OCI-LY3 (cell line): Measurements from ENCODE around the gene SEPTIN12.

ENCODE experiments used
- H2AFZ ChIP-seq: fragments of 200-600, 300-600 bp; shearing (Covaris generic); 2 replicates; pipeline ENCODE4 v1.6.0; 2014; ENCODE audit warnings: antibody characterized with exemption, low read depth, low read length
- H3K27ac ChIP-seq: fragments of 200-600, 300-600 bp; sonication (generic); 2 replicates; pipeline ENCODE4 v1.5.1; 2014; ENCODE audit warnings: mild to moderate bottlenecking, low read length, moderate library complexity, mixed read lengths
- H3K27me3 ChIP-seq: fragments of 200-600, 300-600 bp; sonication (generic); 2 replicates; pipeline ENCODE4 v1.6.1; 2014; ENCODE audit warnings: low read depth, low read length, mixed read lengths
- H3K36me3 ChIP-seq: fragments of 200-600, 300-600 bp; sonication (generic); replicated peaks from 2 replicates; pipeline ENCODE3; 2014; ENCODE audit warnings: low read depth, low read length, mixed read lengths
- H3K4me1 ChIP-seq: fragments of 300-600, 200-600 bp; sonication (generic); 2 replicates; pipeline ENCODE4 v1.6.1; 2014; ENCODE audit warnings: low read length, mixed read lengths
- H3K4me2 ChIP-seq: fragments of 200-600, 300-600 bp; sonication (generic); 2 replicates; pipeline ENCODE4 v1.6.1; 2014; ENCODE audit warnings: low read length, mixed read lengths
- H3K4me3 ChIP-seq: fragments of 300-600, 200-600 bp; sonication (generic); 2 replicates; pipeline ENCODE4 v1.5.1; 2014; ENCODE audit warnings: antibody characterized with exemption, mild to moderate bottlenecking, low read length, moderate library complexity
- H3K79me2 ChIP-seq: fragments of 300-600, 200-600 bp; shearing (Covaris generic); 2 replicates; pipeline ENCODE4 v1.6.1; 2014; ENCODE audit warnings: mild to moderate bottlenecking, low read length, mixed read lengths
- H3K9ac ChIP-seq: fragments of 300-600, 200-600 bp; shearing (Covaris generic); 2 replicates; pipeline ENCODE4 v1.6.0; 2014; ENCODE audit warnings: mild to moderate bottlenecking, low read length, moderate library complexity
- H3K9me3 ChIP-seq: fragments of 200-600, 300-600 bp; shearing (Covaris generic); 2 replicates; pipeline ENCODE4 v1.6.1; 2014; ENCODE audit warnings: low read length, mixed read lengths; ENCODE audit not compliant: insufficient read depth
- H4K20me1 ChIP-seq: fragments of 200-600, 300-600 bp; sonication (generic); 2 replicates; pipeline ENCODE4 v1.6.1; 2016; ENCODE audit warnings: low read length, mixed read lengths; ENCODE audit not compliant: insufficient read depth
- EZH2phosphoT487 ChIP-seq: fragments of 200-600 bp; shearing (Covaris generic); IDR thresholded peaks from 2 replicates; pipeline ENCODE4 v1.6.1; 2018; ENCODE audit warnings: antibody characterized with exemption, mixed run types, low read depth
- TF ChIP-seq, protein P1 (sequence below): fragments of 200-600, 300-600 bp; sonication (generic); IDR thresholded peaks from 2 replicates; pipeline ENCODE4 v1.5.1; 2014; ENCODE audit warnings: antibody characterized with exemption, low read length, low read depth

The SEPTIN12 gene

DNA sequence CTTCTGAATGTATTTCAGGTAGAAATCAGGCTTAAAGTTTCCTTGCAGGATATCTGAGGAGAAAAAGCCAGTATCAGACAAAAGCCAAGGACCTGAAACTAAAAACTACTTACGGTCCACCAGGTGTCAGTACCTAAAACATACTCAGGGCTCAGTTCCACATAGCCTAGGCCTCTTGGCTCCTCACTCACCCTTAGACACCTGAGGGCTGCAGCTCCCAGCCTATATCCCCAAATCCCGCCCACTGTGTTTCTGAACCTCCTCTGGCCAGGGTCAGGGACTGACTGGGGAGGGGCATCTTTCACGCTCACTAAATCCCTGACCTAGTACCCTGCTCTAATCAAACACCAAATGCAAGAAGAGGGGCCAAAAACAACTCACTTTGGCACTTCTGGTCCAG is 23.1 kb upstream of the SEPTIN12 start:
- H2AFZ ChIP-seq = no peak overlapping the region
- no peaks in the 10 kb centered on the region for H3K9me3 ChIP-seq
- no peak overlapping the region for H3K9ac ChIP-seq
- no peaks in the 10 kb centered on the region for H3K27me3 ChIP-seq
- no peaks in the 10 kb centered on the region for H3K79me2 ChIP-seq
- H4K20me1 ChIP-seq = no peaks in the 10 kb centered on the region
- no peaks in the 10 kb centered on the region for H3K4me1 ChIP-seq
- no peak overlapping the region for H3K4me2 ChIP-seq
- H3K36me3 ChIP-seq = peaks cover 43% of the 10 kb centered on the region
- TF ChIP-seq, protein P1, sequence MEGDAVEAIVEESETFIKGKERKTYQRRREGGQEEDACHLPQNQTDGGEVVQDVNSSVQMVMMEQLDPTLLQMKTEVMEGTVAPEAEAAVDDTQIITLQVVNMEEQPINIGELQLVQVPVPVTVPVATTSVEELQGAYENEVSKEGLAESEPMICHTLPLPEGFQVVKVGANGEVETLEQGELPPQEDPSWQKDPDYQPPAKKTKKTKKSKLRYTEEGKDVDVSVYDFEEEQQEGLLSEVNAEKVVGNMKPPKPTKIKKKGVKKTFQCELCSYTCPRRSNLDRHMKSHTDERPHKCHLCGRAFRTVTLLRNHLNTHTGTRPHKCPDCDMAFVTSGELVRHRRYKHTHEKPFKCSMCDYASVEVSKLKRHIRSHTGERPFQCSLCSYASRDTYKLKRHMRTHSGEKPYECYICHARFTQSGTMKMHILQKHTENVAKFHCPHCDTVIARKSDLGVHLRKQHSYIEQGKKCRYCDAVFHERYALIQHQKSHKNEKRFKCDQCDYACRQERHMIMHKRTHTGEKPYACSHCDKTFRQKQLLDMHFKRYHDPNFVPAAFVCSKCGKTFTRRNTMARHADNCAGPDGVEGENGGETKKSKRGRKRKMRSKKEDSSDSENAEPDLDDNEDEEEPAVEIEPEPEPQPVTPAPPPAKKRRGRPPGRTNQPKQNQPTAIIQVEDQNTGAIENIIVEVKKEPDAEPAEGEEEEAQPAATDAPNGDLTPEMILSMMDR = no peak
- H3K4me3 ChIP-seq = no peak overlapping the region
- no peak overlapping the region for H3K27ac ChIP-seq

DNA sequence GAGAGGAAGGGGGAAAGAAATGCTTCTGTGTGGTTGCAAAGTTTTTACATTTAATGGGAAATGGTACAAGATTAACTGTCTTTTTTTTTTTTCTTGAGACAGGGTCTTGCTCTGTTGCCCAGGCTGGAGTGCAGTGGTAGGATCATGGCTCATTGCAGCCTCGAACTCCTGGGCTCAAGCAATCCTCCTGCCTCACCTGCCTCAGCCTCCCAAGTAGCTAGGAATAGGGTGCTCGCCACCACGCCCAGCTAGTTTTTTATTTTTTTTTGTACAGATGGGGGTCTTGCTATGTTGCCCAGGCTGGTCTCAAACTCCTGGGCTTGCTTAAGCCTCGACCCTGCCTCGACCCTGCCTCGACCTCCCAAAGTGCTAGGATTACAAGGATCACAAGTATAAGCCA is 18.1 kb upstream of the SEPTIN12 start:
- no peak for TF ChIP-seq EZH2phosphoT487
- TF ChIP-seq, protein P1 = no peak
- H3K9me3 ChIP-seq = no peaks in the 10 kb centered on the region
- H3K9ac ChIP-seq = no peak overlapping the region
- H3K79me2 ChIP-seq = no peaks in the 10 kb centered on the region
- H3K4me2 ChIP-seq = no peak overlapping the region
- H3K27ac ChIP-seq = no peak overlapping the region
- no peak overlapping the region for H2AFZ ChIP-seq
- H4K20me1 ChIP-seq = no peaks in the 10 kb centered on the region
- peaks cover 15% of the 10 kb centered on the region for H3K4me1 ChIP-seq
- H3K36me3 ChIP-seq = peaks cover 14% of the 10 kb centered on the region
- no peaks in the 10 kb centered on the region for H3K27me3 ChIP-seq
- H3K4me3 ChIP-seq = no peak overlapping the region

DNA sequence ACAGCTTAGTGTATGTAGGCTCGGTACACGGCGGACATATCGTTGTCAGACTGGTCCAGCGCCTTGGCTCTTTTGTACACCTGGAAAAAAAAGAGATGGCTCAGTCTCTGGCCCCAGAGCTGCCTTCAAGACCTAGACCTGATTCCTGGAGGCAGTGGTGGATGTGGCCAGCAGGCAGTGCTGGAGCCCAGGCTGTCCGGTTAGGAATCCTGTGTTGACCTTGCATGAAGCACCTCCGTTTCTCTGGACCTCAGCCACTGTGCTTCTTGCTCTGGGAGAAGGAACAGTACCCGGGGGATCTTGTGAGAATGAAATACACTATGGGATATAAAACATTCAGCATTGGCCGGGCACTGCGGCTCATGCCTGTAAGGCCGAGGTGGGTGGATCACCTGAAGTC is 17.1 kb upstream of the SEPTIN12 start:
- no peaks in the 10 kb centered on the region for H4K20me1 ChIP-seq
- H3K9me3 ChIP-seq = no peaks in the 10 kb centered on the region
- peaks cover 17% of the 10 kb centered on the region for H3K4me1 ChIP-seq
- H3K4me3 ChIP-seq = no peak overlapping the region
- no peak overlapping the region for H3K9ac ChIP-seq
- H3K27ac ChIP-seq = no peak overlapping the region
- no peak overlapping the region for H3K4me2 ChIP-seq
- no peak for TF ChIP-seq EZH2phosphoT487
- TF ChIP-seq, protein P1 = no peak
- no peaks in the 10 kb centered on the region for H3K79me2 ChIP-seq
- no peaks in the 10 kb centered on the region for H3K27me3 ChIP-seq
- no peak overlapping the region for H2AFZ ChIP-seq
- peaks cover 12% of the 10 kb centered on the region for H3K36me3 ChIP-seq

DNA sequence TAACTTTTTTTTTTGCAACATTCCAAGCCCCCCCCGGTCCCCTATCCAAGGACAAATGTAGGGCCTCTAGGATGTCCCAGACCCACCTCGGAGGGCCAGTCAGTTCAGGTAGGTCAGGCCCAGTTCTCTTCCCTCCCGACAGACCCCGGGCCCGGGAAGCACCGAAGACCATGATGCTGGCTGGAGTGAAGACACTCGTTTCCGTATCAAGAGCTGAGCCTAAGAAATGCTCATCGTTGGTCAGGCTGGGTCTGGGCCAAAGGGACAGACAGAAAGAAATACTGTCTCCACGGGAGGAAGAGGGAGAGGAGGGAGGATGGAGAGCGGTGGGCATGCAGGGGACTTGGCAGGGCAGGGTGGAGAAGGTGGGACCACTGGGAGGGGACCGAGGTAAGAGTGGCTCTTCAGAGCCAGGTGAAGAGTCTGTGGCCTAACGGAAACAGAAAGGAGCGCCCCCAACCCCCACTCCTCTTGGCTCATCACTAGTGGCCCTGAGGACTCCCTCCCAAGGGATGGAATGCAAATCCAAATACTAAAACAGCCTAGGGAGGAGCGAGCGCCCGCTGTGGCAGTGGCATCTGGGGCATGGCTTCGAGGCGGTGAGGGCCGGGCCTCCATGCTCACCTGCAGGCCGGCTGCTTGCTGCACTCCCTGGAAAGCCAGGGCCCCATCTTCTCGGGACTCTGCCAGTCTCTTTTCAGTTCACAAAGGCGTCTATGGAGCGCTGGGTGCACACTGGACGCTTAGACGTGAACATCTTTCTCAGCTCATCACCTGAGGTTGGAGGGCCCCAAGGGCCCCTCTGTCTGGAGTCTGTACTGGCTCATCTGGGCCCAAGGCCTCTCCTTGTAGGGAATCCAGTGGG is 16.0 kb upstream of the SEPTIN12 start:
- Histone ChIP-seq H3K4me3 (no peak overlapping the region), H3K27me3 (no peaks in the 10 kb centered on the region), H3K4me1 (peaks cover 17% of the 10 kb centered on the region), H3K4me2 (peak overlapping the region; percentile 67), H3K9me3 (no peaks in the 10 kb centered on the region), H3K9ac (no peak overlapping the region), H3K79me2 (no peaks in the 10 kb centered on the region), H2AFZ (no peak overlapping the region), H3K36me3 (peaks cover 12% of the 10 kb centered on the region), H3K27ac (peak overlapping the region; percentile 79), H4K20me1 (no peaks in the 10 kb centered on the region)
- no peak for TF ChIP-seq EZH2phosphoT487
- TF ChIP-seq, protein P1 = no peak
